ENCODE results near the gene EPGN. TPM values are rescaled to one million over a fixed set of nuclear protein-coding genes. Genes with fewer than 3 reads are reported as not detected.

EPGN gene
- polyA plus RNA-seq (2013, experiment 1 of 4): not detected
- not detected for polyA plus RNA-seq (2013, experiment 2 of 4)
- not detected for polyA plus RNA-seq (2013, experiment 3 of 4)
- not detected for polyA plus RNA-seq (2013, experiment 4 of 4)

- H3K4me3 ChIP-seq (ENCODE audit: insufficient read depth, low read depth, low read length): no peak within 1 kb of the TSS
- no peaks in the 10 kb centered on the region for H3K36me3 ChIP-seq (ENCODE audit: control insufficient read depth, insufficient read depth, low read length)
- H3K27me3 ChIP-seq (ENCODE audit: control insufficient read depth, insufficient read depth, low read length, poor library complexity, severe bottlenecking): no peaks in the 10 kb centered on the region
- no peaks in the 10 kb centered on the region for H3K4me1 ChIP-seq (ENCODE audit: control insufficient read depth, insufficient read depth, low read length)
- H3K27ac ChIP-seq (ENCODE audit: insufficient read depth, low read depth, low read length, poor library complexity, severe bottlenecking): no peak within 1 kb of the TSS
- 92 to 95% methylated on average over 5 of the region's 5 CpGs for WGBS, 2 experiments
- H3K9me3 ChIP-seq (ENCODE audit: control insufficient read depth, low read length): no peaks in the 10 kb centered on the region
Measured at GRCh38 chr4:74308215-74308614, at the start of gene EPGN. TSS of gene EPGN (plus strand) at chr4:74308470. CDS start at chr4:74308534, 64 bp downstream.

- Histone ChIP-seq H3K4me3 (ENCODE audit: insufficient read depth, low read depth, low read length) (no peak overlapping the region), H3K27ac (ENCODE audit: insufficient read depth, low read depth, low read length, poor library complexity, severe bottlenecking) (no peak overlapping the region), H3K9me3 (ENCODE audit: control insufficient read depth, low read length) (no peaks in the 10 kb centered on the region), H3K4me1 (ENCODE audit: control insufficient read depth, insufficient read depth, low read length) (no peaks in the 10 kb centered on the region), H3K36me3 (ENCODE audit: control insufficient read depth, insufficient read depth, low read length) (no peaks in the 10 kb centered on the region), H3K27me3 (ENCODE audit: control insufficient read depth, insufficient read depth, low read length, poor library complexity, severe bottlenecking) (no peaks in the 10 kb centered on the region)
- 100% methylated on average over 1 of the region's 1 CpG for WGBS, 2 experiments
Measured at GRCh38 chr4:74258963-74259362, 49.3 kb upstream of the EPGN start.

GRCh38 chr4:74260036-74260435 is 48.2 kb upstream of the EPGN start:
- Histone ChIP-seq H3K4me3 (ENCODE audit: insufficient read depth, low read depth, low read length) (no peak overlapping the region), H3K36me3 (ENCODE audit: control insufficient read depth, insufficient read depth, low read length) (no peaks in the 10 kb centered on the region), H3K27ac (ENCODE audit: insufficient read depth, low read depth, low read length, poor library complexity, severe bottlenecking) (no peak overlapping the region), H3K27me3 (ENCODE audit: control insufficient read depth, insufficient read depth, low read length, poor library complexity, severe bottlenecking) (no peaks in the 10 kb centered on the region), H3K4me1 (ENCODE audit: control insufficient read depth, insufficient read depth, low read length) (no peaks in the 10 kb centered on the region), H3K9me3 (ENCODE audit: control insufficient read depth, low read length) (no peaks in the 10 kb centered on the region)
- 100% methylated on average over 1 of the region's 1 CpG for WGBS, 2 experiments

GRCh38 chr4:74262522-74262921 is 45.7 kb upstream of the EPGN start:
- Histone ChIP-seq H3K9me3 (ENCODE audit: control insufficient read depth, low read length) (no peaks in the 10 kb centered on the region), H3K27ac (ENCODE audit: insufficient read depth, low read depth, low read length, poor library complexity, severe bottlenecking) (no peak overlapping the region), H3K4me1 (ENCODE audit: control insufficient read depth, insufficient read depth, low read length) (no peaks in the 10 kb centered on the region), H3K36me3 (ENCODE audit: control insufficient read depth, insufficient read depth, low read length) (no peaks in the 10 kb centered on the region), H3K27me3 (ENCODE audit: control insufficient read depth, insufficient read depth, low read length, poor library complexity, severe bottlenecking) (no peaks in the 10 kb centered on the region), H3K4me3 (ENCODE audit: insufficient read depth, low read depth, low read length) (no peak overlapping the region)

- H3K27me3 ChIP-seq (ENCODE audit: control insufficient read depth, insufficient read depth, low read length, poor library complexity, severe bottlenecking): no peaks in the 10 kb centered on the region
- H3K27ac ChIP-seq (ENCODE audit: insufficient read depth, low read depth, low read length, poor library complexity, severe bottlenecking): no peak overlapping the region
Measured at GRCh38 chr4:74263551-74263950, 44.7 kb upstream of the EPGN start.

GRCh38 chr4:74266081-74266480 is 42.2 kb upstream of the EPGN start:
- Histone ChIP-seq H3K27me3 (ENCODE audit: control insufficient read depth, insufficient read depth, low read length, poor library complexity, severe bottlenecking) (no peaks in the 10 kb centered on the region), H3K4me3 (ENCODE audit: insufficient read depth, low read depth, low read length) (no peak overlapping the region), H3K9me3 (ENCODE audit: control insufficient read depth, low read length) (no peaks in the 10 kb centered on the region), H3K27ac (ENCODE audit: insufficient read depth, low read depth, low read length, poor library complexity, severe bottlenecking) (no peak overlapping the region), H3K4me1 (ENCODE audit: control insufficient read depth, insufficient read depth, low read length) (no peaks in the 10 kb centered on the region), H3K36me3 (ENCODE audit: control insufficient read depth, insufficient read depth, low read length) (no peaks in the 10 kb centered on the region)

More at GRCh38 chr4:74263551-74263950, 44.7 kb upstream of the EPGN start:
- Histone ChIP-seq H3K4me3 (ENCODE audit: insufficient read depth, low read depth, low read length) (no peak overlapping the region), H3K36me3 (ENCODE audit: control insufficient read depth, insufficient read depth, low read length) (no peaks in the 10 kb centered on the region), H3K9me3 (ENCODE audit: control insufficient read depth, low read length) (no peaks in the 10 kb centered on the region), H3K4me1 (ENCODE audit: control insufficient read depth, insufficient read depth, low read length) (no peaks in the 10 kb centered on the region)

GRCh38 chr4:74267998-74268606 is 40.2 kb upstream of the EPGN start:
- Histone ChIP-seq H3K27me3 (ENCODE audit: control insufficient read depth, insufficient read depth, low read length, poor library complexity, severe bottlenecking) (no peaks in the 10 kb centered on the region), H3K4me3 (ENCODE audit: insufficient read depth, low read depth, low read length) (no peak overlapping the region), H3K36me3 (ENCODE audit: control insufficient read depth, insufficient read depth, low read length) (no peaks in the 10 kb centered on the region), H3K27ac (ENCODE audit: insufficient read depth, low read depth, low read length, poor library complexity, severe bottlenecking) (no peak overlapping the region), H3K4me1 (ENCODE audit: control insufficient read depth, insufficient read depth, low read length) (no peaks in the 10 kb centered on the region), H3K9me3 (ENCODE audit: control insufficient read depth, low read length) (no peaks in the 10 kb centered on the region)

- Histone ChIP-seq H3K9me3 (ENCODE audit: control insufficient read depth, low read length) (no peaks in the 10 kb centered on the region), H3K27me3 (ENCODE audit: control insufficient read depth, insufficient read depth, low read length, poor library complexity, severe bottlenecking) (no peaks in the 10 kb centered on the region), H3K4me3 (ENCODE audit: insufficient read depth, low read depth, low read length) (no peak overlapping the region), H3K36me3 (ENCODE audit: control insufficient read depth, insufficient read depth, low read length) (no peaks in the 10 kb centered on the region), H3K4me1 (ENCODE audit: control insufficient read depth, insufficient read depth, low read length) (no peaks in the 10 kb centered on the region), H3K27ac (ENCODE audit: insufficient read depth, low read depth, low read length, poor library complexity, severe bottlenecking) (no peak overlapping the region)
- WGBS, 2 experiments: 88% methylated on average over 1 of the region's 2 CpGs; no CpG with 5 or more reads in 1 of the 2 experiments
Measured at GRCh38 chr4:74268643-74269042, 39.6 kb upstream of the EPGN start.

GRCh38 chr4:74278490-74278889 is 29.8 kb upstream of the EPGN start:
- 87 to 91% methylated on average over 3 of the region's 3 CpGs for WGBS, 2 experiments
- H3K27me3 ChIP-seq (ENCODE audit: control insufficient read depth, insufficient read depth, low read length, poor library complexity, severe bottlenecking): no peaks in the 10 kb centered on the region
- no peaks in the 10 kb centered on the region for H3K9me3 ChIP-seq (ENCODE audit: control insufficient read depth, low read length)
- H3K36me3 ChIP-seq (ENCODE audit: control insufficient read depth, insufficient read depth, low read length): no peaks in the 10 kb centered on the region
- no peaks in the 10 kb centered on the region for H3K4me1 ChIP-seq (ENCODE audit: control insufficient read depth, insufficient read depth, low read length)
- no peak overlapping the region for H3K27ac ChIP-seq (ENCODE audit: insufficient read depth, low read depth, low read length, poor library complexity, severe bottlenecking)
- no peak overlapping the region for H3K4me3 ChIP-seq (ENCODE audit: insufficient read depth, low read depth, low read length)

- Histone ChIP-seq H3K4me1 (ENCODE audit: control insufficient read depth, insufficient read depth, low read length) (no peaks in the 10 kb centered on the region), H3K36me3 (ENCODE audit: control insufficient read depth, insufficient read depth, low read length) (no peaks in the 10 kb centered on the region), H3K27me3 (ENCODE audit: control insufficient read depth, insufficient read depth, low read length, poor library complexity, severe bottlenecking) (no peaks in the 10 kb centered on the region), H3K27ac (ENCODE audit: insufficient read depth, low read depth, low read length, poor library complexity, severe bottlenecking) (no peak overlapping the region), H3K9me3 (ENCODE audit: control insufficient read depth, low read length) (no peaks in the 10 kb centered on the region), H3K4me3 (ENCODE audit: insufficient read depth, low read depth, low read length) (no peak overlapping the region)
- 97 to 100% methylated on average over 3 of the region's 3 CpGs for WGBS, 2 experiments
Measured at GRCh38 chr4:74279716-74280115, 28.6 kb upstream of the EPGN start.

GRCh38 chr4:74282926-74283325 is 25.3 kb upstream of the EPGN start:
- Histone ChIP-seq H3K36me3 (ENCODE audit: control insufficient read depth, insufficient read depth, low read length) (no peaks in the 10 kb centered on the region), H3K9me3 (ENCODE audit: control insufficient read depth, low read length) (no peaks in the 10 kb centered on the region), H3K27me3 (ENCODE audit: control insufficient read depth, insufficient read depth, low read length, poor library complexity, severe bottlenecking) (no peaks in the 10 kb centered on the region), H3K4me1 (ENCODE audit: control insufficient read depth, insufficient read depth, low read length) (no peaks in the 10 kb centered on the region), H3K27ac (ENCODE audit: insufficient read depth, low read depth, low read length, poor library complexity, severe bottlenecking) (no peak overlapping the region), H3K4me3 (ENCODE audit: insufficient read depth, low read depth, low read length) (no peak overlapping the region)
